HG03439 (cell line): ENCODE data around the gene SORCS3.

ENCODE experiments used
- ATAC-seq: cut with Tn5 transposase; IDR thresholded peaks from one replicate; pipeline ENCODE4 v1.9.1; 2021; ENCODE audit warnings: mild to moderate bottlenecking, moderate library complexity; ENCODE audit not compliant: unreplicated experiment

SORCS3 gene

GRCh38 chr10:105071980-105072379 is 430.9 kb downstream of the SORCS3 start:
- no peak for ATAC-seq

DNA sequence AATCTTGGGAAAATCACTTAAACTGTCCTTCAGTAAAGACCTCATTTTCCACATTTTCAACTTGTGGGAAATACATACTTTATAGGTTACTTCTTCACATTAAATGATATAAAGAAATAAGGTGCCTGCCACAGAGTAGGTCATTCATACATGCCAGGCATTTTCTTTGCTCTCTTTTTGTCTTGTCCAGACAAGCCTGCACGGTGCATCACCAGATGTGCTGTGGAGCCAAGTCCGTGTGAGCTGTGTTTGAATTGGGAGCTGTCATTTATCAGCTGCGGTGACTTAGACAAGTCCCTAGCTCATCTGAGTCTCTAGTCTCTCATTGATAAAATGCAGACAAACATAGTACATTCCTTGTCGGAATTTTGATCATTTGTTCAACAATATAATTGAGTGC is 432.9 kb downstream of the SORCS3 start:
- ATAC-seq = no peak

- ATAC-seq = no peak
Measured at GRCh38 chr10:105075031-105075430, 433.9 kb downstream of the SORCS3 start.

GRCh38 chr10:105085980-105086379 is 444.9 kb downstream of the SORCS3 start:
- ATAC-seq = no peak

- ATAC-seq = no peak
Measured at GRCh38 chr10:105094048-105094447, 453.0 kb downstream of the SORCS3 start.

- ATAC-seq = no peak
Measured at GRCh38 chr10:105096316-105096715, 455.2 kb downstream of the SORCS3 start.

DNA sequence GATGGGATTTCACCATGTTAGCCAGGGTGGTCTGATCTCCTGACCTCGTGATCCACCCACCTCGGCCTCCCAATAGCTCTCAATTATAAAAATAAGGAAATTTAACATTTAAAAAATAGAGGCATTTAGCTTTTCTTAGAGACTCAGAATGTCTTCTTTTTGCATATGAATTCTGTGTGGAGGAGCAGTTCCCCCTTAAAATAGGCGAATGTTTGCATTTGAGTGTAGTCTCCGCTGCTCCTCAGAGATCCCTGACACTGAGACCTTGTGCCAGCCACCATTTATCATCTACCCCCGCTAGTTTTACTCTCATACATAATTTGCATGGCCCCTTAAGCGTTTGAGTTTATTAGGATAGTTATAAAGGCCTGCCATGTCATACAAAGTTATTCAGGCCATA is 461.9 kb downstream of the SORCS3 start:
- ATAC-seq = no peak

DNA sequence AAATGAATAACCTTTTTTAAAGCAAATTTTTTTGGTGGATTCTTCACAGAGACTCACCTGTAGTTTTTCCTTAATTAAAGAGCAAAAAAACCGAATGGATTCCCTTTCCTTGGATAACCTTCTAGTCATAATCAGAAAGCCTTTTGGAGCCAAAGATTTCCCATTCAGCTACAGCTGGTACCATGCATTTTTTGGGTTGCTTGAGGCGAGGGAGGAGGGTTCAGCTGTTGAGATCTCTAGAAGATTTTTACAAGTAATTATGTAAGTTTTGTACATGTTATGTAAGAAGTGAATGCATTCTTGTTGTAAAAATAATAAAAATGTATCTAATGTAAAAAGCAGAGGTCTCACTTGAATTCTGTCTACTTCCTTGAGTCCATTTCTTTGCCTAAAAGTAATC is 463.2 kb downstream of the SORCS3 start:
- no peak for ATAC-seq

DNA sequence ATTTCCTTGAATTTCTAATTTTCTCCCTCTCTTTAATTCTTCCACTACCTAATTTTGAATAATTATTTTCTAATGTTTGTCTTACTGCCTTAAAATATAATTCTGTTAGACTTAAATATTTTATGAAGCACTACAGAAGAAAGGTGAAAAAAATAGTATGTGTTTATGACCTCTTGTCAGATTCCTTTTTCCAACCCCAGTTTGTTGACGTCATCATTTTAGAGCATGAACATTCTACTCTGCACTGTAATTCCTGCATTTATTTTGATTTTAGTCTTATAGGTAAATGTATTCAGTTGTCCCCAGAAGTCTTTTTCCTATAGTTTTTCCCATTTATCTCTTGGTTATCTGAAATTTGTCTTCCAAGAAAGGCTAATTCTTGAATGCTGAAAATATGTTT is 468.1 kb downstream of the SORCS3 start:
- no peak for ATAC-seq

- ATAC-seq = no peak
Measured at GRCh38 chr10:105112862-105113261, 471.8 kb downstream of the SORCS3 start.

- ATAC-seq = no peak
Measured at GRCh38 chr10:105113666-105114065, 472.6 kb downstream of the SORCS3 start.

GRCh38 chr10:105121743-105122142 is 480.7 kb downstream of the SORCS3 start:
- ATAC-seq = no peak

GRCh38 chr10:105128111-105128510 is 487.0 kb downstream of the SORCS3 start:
- no peak for ATAC-seq

- no peak for ATAC-seq
Measured at GRCh38 chr10:105138358-105138757, 497.3 kb downstream of the SORCS3 start.

GRCh38 chr10:105139363-105139896 is 498.3 kb downstream of the SORCS3 start:
- no peak for ATAC-seq

- ATAC-seq = no peak
Measured at GRCh38 chr10:105140600-105140999, 499.5 kb downstream of the SORCS3 start.

DNA sequence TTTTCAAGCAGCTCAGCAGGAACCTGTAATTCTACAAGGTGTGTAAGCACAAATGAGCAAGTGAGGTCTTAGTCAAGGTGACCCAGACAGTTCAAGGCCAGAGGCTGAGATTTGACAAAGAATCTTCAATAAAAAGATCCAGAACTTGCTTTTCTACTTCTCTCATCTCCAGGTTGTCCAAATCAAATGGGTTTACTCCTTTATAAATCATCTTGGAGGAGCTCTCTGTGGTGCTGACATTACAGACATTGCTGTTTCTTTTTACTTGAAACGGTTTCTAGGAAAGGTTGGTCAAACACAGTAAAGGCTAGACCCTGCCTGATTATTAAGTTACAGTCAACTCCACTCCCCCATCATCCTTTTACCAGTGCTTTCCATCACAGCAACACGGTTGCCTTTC is 504.6 kb downstream of the SORCS3 start:
- no peak for ATAC-seq

GRCh38 chr10:105146436-105146835 is 505.3 kb downstream of the SORCS3 start:
- no peak for ATAC-seq

DNA sequence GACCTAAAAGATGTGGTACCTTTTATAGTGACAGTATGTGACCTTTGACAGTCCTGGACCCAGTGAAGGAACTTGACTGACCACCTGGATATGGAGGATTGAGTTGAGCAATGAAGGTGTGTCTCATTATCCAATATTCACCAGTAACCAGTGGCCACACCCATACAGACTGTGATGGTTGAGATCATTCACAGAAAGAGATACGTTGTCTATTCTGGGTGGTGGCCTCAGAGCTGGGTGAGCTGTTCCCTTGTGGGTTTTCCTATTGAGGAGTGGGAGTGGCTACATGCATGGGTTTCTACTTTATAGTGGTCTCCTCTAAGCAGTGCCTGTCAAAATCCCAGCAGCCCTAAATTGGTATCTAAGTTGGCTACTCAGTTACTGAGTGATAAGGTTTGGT is 507.4 kb downstream of the SORCS3 start:
- no peak for ATAC-seq

- ATAC-seq = no peak
Measured at GRCh38 chr10:105148921-105149320, 507.8 kb downstream of the SORCS3 start.

DNA sequence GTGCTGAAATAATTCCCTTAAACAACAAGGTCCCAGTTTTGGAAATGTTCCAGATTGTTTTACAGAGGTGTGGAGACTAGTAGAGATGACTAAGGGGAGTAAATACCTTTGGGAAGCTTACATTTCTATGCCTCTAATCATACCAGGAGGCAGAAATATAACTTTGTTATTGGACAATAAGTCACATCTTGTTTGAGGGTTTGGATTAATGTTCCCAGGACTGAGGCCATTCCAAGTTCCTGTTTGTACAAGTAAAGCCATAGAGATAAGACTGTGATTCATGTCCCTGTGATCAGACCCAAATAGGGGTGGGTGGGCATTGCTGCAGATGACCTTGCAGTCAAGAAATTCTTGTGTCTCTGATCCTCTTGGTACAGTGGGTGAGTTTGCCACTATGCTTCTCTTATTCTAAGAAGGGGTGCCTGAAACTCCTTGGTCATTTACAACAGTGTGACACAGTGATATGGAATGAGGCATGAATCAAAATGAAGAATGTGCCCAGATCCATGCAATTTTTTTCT is 508.3 kb downstream of the SORCS3 start:
- ATAC-seq = no peak

DNA sequence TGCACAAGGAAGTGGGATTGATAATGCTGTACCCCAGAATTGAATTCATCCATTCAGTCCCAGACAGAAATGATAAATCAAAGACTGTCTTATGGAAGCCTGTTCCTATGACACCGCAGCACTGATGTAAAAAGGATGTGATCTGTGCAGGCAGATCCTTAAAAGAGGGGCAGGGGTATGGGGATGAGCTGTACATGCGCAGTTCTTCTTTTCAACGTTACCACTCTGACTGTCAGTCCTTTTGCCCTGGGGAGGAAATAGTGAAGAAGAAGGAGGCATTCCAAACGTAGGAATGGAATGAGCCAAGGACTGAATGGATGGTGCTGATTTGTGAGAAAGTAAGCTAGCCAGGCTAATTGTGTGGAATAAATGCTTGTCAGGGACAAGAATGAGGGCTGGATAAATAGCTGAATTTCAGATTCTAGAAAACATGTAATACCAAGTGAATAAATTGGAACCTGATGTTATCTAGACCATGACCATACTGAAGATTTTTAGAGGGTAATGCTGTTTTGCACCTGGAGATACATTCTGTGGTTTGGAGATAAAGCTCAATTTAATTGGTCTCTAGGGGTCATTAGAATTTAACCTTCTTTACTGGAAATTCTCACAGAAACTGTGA is 509.3 kb downstream of the SORCS3 start:
- no peak for ATAC-seq

DNA sequence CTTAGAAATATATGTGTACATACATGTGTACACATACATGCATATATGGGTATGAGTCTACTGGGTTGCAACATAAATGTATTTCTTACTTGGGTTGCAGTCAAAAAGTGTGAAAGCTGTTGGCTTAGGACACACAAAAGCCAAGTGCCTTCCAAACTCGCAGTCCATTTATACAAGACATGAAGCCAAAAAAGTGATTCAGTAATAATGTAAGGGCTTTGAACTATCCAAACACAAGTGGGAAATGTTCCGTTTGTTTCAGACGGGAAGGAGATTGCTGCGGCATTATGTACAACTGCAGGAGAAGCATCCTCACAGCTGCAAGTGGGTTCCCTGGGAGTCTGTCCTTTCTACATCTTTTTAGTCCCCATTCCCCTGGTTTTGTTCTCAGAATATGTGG is 513.6 kb downstream of the SORCS3 start:
- ATAC-seq = no peak
